Stromal cell of bone marrow (primary cell): Measurements from ENCODE around the gene SNAPC3.
"Not testable (repeated sequence)": the region's sequence is repeated elsewhere in the genome, so short reads cannot be mapped to it uniquely, and the experiment has no call there.

Experiments used
- DNase-seq: peaks from one replicate; pipeline ENCODE4 v3.0.0-alpha.2; 2012; ENCODE audit warnings: low read depth

Gene SNAPC3

DNA sequence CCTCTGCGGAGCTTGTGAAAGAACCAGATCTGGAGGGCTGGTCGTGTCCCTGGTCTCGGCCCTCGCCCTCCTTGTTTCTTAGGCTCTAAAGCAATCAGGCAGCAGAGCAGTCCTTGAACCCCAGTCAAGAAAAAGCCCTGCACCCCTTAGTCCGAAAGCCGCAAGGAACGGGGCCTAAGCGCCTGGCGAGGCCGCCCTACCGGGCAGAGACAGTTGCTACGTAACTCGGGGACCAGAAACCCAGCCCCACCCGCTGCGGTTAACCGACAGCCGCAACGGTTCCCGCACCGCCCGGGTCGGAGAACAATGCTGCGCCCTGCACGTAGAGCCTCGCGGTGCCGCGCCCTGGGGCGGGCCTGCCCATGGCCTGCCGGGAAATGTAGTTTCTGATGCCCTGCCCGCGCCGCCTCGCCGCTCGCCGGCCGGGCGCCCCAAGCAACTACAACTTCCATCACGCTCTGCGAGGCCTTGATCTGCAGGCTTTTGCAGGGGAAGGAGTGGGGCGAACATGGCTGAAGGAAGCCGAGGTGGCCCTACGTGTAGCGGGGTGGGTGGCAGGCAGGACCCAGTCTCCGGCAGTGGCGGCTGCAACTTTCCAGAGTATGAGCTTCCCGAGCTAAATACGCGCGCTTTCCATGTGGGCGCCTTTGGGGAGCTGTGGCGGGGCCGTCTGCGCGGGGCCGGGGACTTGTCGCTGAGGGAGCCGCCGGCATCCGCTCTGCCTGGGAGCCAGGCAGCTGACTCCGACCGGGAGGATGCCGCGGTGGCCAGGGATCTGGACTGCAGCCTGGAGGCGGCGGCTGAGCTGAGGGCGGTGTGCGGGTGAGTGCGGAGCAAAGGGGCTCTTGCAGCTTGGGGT lies at the start of gene SNAPC3:
TSS of gene SNAPC3 (plus strand) at position 505 of the 859 bp plus-strand sequence. CDS start at position 509, 4 bp downstream.
- DNase-seq, result peak; percentile 91

- no peak for DNase-seq
Measured at GRCh38 chr9:15373881-15374280, 48.8 kb upstream of the SNAPC3 start.

DNA sequence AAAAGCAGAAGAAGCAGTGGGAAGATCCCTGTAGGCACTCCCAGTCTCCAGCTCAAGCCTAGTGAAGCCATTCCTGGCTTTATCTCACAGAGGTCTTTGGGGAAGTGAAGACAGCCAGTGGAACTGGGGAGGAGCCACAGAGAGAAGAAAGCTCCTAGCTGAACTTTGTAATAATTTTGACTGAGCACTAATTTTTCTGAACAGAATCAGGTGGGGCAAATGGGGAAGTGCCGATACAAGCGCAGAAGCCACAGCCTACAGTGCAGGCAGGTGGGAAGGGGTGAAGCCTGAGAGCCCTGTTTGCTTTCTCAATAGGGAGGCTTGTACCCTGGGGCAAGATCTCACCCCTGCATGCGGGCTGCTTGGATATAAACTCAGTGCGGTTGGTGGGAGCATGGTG lies 48.4 kb upstream of the SNAPC3 start:
- DNase-seq, result no peak

DNA sequence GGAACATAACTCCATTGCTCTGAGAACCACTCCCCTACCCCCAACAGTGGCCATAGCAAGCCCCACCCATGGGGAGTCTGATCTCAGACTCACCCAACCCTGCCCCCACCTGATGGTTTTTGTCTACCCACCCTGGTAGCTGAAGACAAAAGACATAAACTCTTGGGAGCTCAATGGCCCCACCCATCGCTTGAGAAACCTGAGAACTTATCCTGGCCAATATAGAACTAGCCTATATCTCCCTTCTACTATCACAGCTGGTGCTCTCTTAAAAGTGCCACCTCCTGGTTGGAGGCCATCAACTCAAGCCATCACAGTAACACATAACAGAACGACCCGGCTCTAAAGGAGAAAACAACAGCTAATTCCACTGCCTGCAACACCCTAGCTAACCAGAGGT lies 47.9 kb upstream of the SNAPC3 start:
- DNase-seq, result no peak

- no peak for DNase-seq
Measured at GRCh38 chr9:15377625-15378540, 44.8 kb upstream of the SNAPC3 start.

DNA sequence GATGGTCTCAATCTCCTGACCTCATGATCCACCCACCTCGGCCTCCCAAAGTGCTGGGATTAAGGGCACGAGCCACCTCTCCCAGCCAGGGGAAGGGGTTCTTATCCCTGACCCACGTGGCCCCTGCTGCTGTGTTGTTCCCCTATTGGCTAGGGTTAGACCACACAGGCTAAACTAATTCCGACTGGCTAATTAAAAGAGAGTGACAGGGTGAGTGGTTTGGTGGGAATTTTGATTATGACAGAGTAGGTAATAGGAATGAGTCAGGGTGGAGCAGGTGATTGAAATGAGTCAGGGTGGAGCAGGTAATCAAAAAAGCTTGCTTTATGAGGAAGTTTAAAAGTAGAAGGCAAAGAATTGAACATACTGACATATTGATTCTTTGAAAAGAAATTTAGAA lies 43.4 kb upstream of the SNAPC3 start:
- DNase-seq, result not testable (repeated sequence)

GRCh38 chr9:15379888-15380287 lies 42.8 kb upstream of the SNAPC3 start:
- DNase-seq, result not testable (repeated sequence)

- DNase-seq, result no peak
Measured at GRCh38 chr9:15381491-15381890, 41.2 kb upstream of the SNAPC3 start.

DNA sequence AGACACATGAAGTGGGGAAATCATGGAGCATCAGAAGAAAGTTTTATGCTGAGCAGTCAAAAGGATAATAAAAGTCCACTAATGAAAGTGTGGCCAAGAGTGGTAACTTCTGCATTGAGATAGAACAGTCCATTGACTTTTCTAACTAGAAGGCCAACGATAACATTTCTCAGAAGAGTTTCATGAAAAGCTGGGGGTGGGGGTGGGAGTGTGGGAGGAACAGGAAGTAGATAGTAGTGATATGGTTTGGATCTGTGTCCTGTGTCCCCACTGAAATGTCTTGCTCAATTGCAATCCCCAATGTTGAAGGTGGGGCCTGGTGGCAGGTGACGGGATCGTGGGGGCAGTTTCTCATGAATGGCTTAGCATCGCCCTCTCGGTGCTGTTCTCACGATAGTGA lies 36.2 kb upstream of the SNAPC3 start:
- no peak for DNase-seq

- DNase-seq, result no peak
Measured at GRCh38 chr9:15389173-15389572, 33.5 kb upstream of the SNAPC3 start.

GRCh38 chr9:15389631-15390030 lies 33.0 kb upstream of the SNAPC3 start:
- DNase-seq, result no peak

GRCh38 chr9:15390201-15390600 lies 32.5 kb upstream of the SNAPC3 start:
- DNase-seq, result no peak

- DNase-seq, result no peak
Measured at GRCh38 chr9:15392363-15392762, 30.3 kb upstream of the SNAPC3 start.

- no peak for DNase-seq
Measured at GRCh38 chr9:15400281-15400941, 22.3 kb upstream of the SNAPC3 start.

DNA sequence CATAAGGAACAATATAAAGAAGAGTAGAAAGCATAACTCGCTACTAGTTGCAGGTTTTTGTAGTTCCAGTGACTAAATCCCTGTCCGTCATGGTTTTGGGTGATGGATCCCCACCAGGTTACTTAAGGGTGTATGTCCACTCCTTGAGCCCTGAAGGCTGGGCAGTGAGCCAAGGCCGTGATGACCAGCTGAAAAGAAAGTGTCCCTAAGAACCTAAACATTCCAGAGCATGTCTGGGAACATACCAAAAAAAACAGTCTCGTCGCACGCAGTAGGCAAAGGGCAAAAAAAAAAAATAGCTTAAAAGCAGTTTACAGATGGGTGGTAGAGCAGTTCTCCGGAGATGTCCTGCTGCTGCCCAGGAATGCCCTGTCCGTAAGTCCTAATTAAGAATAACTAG lies 21.4 kb upstream of the SNAPC3 start:
- DNase-seq, result no peak

DNA sequence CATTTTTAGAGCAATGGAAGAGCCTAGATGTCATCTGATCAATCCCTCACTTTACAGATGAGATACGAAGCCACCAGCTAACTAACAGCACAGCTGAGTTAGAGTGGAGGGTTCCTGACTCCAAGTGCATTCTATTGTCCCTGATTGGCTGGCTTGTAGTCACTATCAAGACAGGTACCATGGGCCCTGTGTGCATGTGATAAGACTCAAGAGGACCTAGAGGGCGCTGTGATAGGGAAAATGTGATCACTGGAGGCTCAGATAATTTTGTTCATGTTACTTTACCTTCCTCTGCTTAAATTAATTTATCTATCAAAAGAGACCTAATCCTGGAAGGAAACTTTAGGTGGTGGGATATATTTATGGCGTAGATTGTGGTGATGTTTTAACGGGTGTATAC lies 19.5 kb upstream of the SNAPC3 start:
- no peak for DNase-seq

DNA sequence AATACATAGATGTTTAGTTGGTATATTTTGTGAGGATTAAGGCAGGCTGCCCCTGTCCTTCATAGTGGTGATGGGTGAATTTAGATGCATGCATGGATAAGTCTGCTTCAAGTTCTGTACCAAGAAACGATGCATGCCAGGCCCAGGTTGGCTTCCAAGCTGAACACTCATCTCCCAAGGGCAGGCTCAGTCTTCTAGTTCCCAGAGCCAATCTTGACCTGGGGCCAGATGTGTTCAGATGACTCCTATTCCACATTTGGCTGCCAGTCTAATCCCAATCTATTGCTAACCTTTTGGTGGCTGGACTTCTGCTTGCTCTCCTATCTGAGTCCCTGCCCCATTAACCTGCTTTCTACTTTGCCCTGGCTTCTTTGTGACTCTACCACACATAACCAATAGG lies 18.5 kb upstream of the SNAPC3 start:
- DNase-seq, result peak; percentile 72

DNA sequence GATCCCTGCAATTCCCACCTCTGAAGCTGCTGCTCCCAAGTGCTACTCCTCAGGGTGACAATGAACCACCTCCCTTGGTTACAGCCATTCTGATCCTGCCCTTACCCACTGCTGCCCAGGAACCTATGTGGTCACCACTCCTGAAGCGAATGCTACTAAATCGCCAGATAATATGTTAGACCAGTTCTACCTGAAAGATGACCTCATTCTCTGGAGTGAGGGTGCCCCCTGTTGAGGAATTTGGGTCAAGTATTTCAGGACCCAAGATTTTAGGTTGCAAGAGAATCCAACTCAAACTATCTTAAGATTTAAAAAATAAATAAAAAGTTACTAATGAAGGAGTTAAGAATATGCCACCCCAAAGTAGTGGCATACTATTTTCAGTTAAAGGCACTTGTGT lies 5.8 kb upstream of the SNAPC3 start:
- peak; percentile 37 for DNase-seq

DNA sequence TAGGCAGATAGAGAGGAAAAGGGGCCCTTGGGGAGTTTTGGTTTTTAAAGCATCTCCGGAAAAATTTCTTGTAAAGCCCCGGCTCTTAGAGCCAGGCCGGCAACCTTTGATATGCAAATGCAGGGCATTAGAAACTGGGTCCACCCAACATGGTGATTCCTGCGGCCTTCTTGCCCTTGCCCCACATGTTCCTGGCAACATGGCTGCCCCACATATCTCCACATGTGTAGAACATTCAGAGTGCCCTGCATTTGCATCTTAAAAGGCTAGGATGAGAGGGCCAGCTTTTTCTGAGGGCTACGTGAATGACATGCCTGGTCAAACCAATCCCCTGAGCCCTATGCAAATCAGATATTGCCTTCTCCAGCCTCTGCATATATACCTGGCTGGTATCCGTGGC lies 5.0 kb upstream of the SNAPC3 start:
- DNase-seq, result no peak

GRCh38 chr9:15420796-15421195 lies 1.9 kb upstream of the SNAPC3 start:
- no peak for DNase-seq

GRCh38 chr9:15421532-15421931 lies 1.1 kb upstream of the SNAPC3 start:
- DNase-seq, result no peak

DNA sequence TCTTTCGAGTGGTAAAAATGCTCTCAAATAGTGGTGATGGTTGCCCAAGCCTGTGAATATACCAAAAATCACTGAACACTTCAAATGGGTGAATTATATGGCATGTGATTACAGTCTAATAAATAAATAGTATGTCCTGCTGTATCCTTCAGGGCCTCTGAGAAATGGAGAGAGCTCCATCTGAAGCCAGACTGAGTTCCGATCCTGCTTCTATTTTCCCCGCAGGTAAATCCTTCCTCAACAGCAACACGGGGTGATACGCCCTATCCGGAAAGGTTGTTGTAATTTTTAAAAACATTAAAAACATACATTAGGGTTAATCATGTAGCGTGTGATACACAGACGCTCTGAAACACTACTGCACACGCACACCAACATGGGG lies 695 bp upstream of the SNAPC3 start:
- no peak for DNase-seq
